ENCODE measurements around the gene KAZN. TPM values are rescaled to one million over a fixed set of nuclear protein-coding genes. Genes with fewer than 3 reads are reported as not detected.

KAZN gene
- total RNA-seq, 6 experiments from 2014 or later, result 13.1 to 22.3 (median 20.7) TPM

- no peak for DNase-seq
- no peaks in the 10 kb centered on the region for H3K36me3 Mint-ChIP-seq (ENCODE audit: low read depth)
- no peak for TF ChIP-seq CTCF (IDR thresholded peaks at IDR 0.05)
- H3K4me3 Mint-ChIP-seq, result no peak overlapping the region
- no peaks in the 10 kb centered on the region; the same call in none of the 2 replicates for H3K27me3 Mint-ChIP-seq (ENCODE audit: insufficient read depth)
- no peak overlapping the region for H3K27ac Mint-ChIP-seq
- H3K9me3 Mint-ChIP-seq, result peaks cover 45% of the 10 kb centered on the region
- H3K4me1 Mint-ChIP-seq (ENCODE audit: low read depth), result no peaks in the 10 kb centered on the region
Observed at GRCh38 chr1:14686701-14687100, 88.2 kb downstream of the KAZN start.

- H3K4me3 Mint-ChIP-seq, result no peak overlapping the region
- no peak overlapping the region for H3K27ac Mint-ChIP-seq
- peaks cover 41% of the 10 kb centered on the region for H3K9me3 Mint-ChIP-seq
- no peak for DNase-seq
- no peaks in the 10 kb centered on the region; the same call in none of the 2 replicates for H3K27me3 Mint-ChIP-seq (ENCODE audit: insufficient read depth)
- H3K36me3 Mint-ChIP-seq (ENCODE audit: low read depth), result no peaks in the 10 kb centered on the region
- TF ChIP-seq CTCF (IDR thresholded peaks at IDR 0.05), result no peak
- no peaks in the 10 kb centered on the region for H3K4me1 Mint-ChIP-seq (ENCODE audit: low read depth)
Observed at GRCh38 chr1:14687147-14687546, 88.7 kb downstream of the KAZN start.

GRCh38 chr1:14689996-14690615 lies 91.6 kb downstream of the KAZN start:
- Mint-ChIP-seq H3K36me3 (ENCODE audit: low read depth) (no peaks in the 10 kb centered on the region), H3K27ac (no peak overlapping the region), H3K9me3 (peaks cover 34% of the 10 kb centered on the region), H3K4me3 (no peak overlapping the region), H3K27me3 (ENCODE audit: insufficient read depth) (no peaks in the 10 kb centered on the region; the same call in 1 of the 2 replicates), H3K4me1 (ENCODE audit: low read depth) (no peaks in the 10 kb centered on the region)
- no peak for TF ChIP-seq CTCF (IDR thresholded peaks at IDR 0.05)
- DNase-seq, result no peak

- H3K27me3 Mint-ChIP-seq (ENCODE audit: insufficient read depth), result peaks cover 2% of the 10 kb centered on the region
- no peak for DNase-seq
- H3K27ac Mint-ChIP-seq, result no peak overlapping the region
- peaks cover 33% of the 10 kb centered on the region for H3K9me3 Mint-ChIP-seq
- no peaks in the 10 kb centered on the region for H3K4me1 Mint-ChIP-seq (ENCODE audit: low read depth)
- H3K36me3 Mint-ChIP-seq (ENCODE audit: low read depth), result no peaks in the 10 kb centered on the region
- no peak for TF ChIP-seq CTCF (IDR thresholded peaks at IDR 0.05)
- H3K4me3 Mint-ChIP-seq, result no peak overlapping the region
Observed at GRCh38 chr1:14693949-14694348, 95.5 kb downstream of the KAZN start.

- DNase-seq, result no peak
- Mint-ChIP-seq H3K27me3 (ENCODE audit: insufficient read depth) (peaks cover 2% of the 10 kb centered on the region), H3K9me3 (peaks cover 40% of the 10 kb centered on the region), H3K36me3 (ENCODE audit: low read depth) (no peaks in the 10 kb centered on the region), H3K4me3 (no peak overlapping the region), H3K27ac (no peak overlapping the region), H3K4me1 (ENCODE audit: low read depth) (no peaks in the 10 kb centered on the region)
- TF ChIP-seq CTCF (IDR thresholded peaks at IDR 0.05), result no peak
Observed at GRCh38 chr1:14694589-14694988, 96.1 kb downstream of the KAZN start.

All from HFFc6 (cell line).